ENCODE results near the gene SYT12. TPM values are rescaled to one million over a fixed set of nuclear protein-coding genes. Genes with fewer than 3 reads are reported as not detected.

The SYT12 gene
- total and polyA plus RNA-seq, 2 donors (not counting 1 experiment from before 2014, with no cell fraction given): not detected

DNA sequence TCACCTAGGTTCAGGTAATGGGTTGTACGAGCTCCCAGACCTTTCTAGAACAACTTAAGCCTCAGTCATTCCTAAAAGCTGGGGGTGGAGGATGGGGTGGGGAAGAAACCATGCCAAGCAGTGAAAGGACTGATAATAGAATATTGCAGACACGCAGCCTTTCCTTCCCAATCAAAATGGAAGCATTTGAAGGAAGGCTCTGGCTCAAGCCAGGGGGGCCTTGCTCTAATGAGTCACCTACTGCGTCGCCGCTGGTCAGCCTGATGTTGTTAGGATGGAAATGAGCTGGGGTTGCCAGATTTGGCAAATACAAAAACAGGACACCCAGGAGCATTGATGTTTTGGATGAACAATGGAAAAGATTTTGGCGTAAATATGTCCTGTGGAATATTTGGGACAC lies 6.2 kb downstream of the SYT12 start:
- no peaks in the 10 kb centered on the region for H4K20me1 ChIP-seq (ENCODE audit: control insufficient read depth, insufficient read depth, low read length, poor library complexity, severe bottlenecking)
- H3K36me3 ChIP-seq (replicated peaks in 1 of 2; ENCODE audit: control extremely low read depth in 1 of 2, control insufficient read depth in 1 of 2, extremely low read depth in 1 of 2, insufficient read depth in 2 of 2, low read length in 1 of 2): no peaks in the 10 kb centered on the region
- ChIA-PET CTCF (no interaction called here), POLR2A (no interaction called here)
- no peak overlapping the region for H2AFZ ChIP-seq (ENCODE audit: insufficient read depth, low read depth, low read length, poor library complexity, severe bottlenecking)
- H3K27me3 ChIP-seq (replicated peaks in 1 of 4; ENCODE audit: control extremely low read depth in 1 of 4, control insufficient read depth in 3 of 4, insufficient read depth in 4 of 4, low read length in 3 of 4): peaks cover 0 to 81% (median 35%) of the 10 kb centered on the region in 4 experiments
- Mint-ChIP-seq H3K9me3 (ENCODE audit: insufficient read depth) (no peaks in the 10 kb centered on the region), H3K4me3 (no peak overlapping the region), H3K4me1 (peaks cover 46% of the 10 kb centered on the region), H3K27me3 (peaks cover 47% of the 10 kb centered on the region), H3K27ac (no peak overlapping the region)
- H3K4me3 ChIP-seq (ENCODE audit: control extremely low read depth in 1 of 5, extremely low read depth in 1 of 5, insufficient read depth in 1 of 5, low read depth in 2 of 5, low read length in 4 of 5): no peak overlapping the region
- DNase-seq (no peak), ATAC-seq (ENCODE audit: low read depth) (no peak)
- no peak overlapping the region for H3K4me2 ChIP-seq (replicated peaks; ENCODE audit: low read depth, low read length, poor library complexity, severe bottlenecking)
- H3K9ac ChIP-seq (ENCODE audit: low read length): no peak overlapping the region
- 86% methylated on average over 5 of the region's 6 CpGs for WGBS (ENCODE audit: insufficient coverage)
- H3K4me1 ChIP-seq (ENCODE audit: control insufficient read depth in 2 of 2, insufficient read depth in 2 of 2, low read length in 2 of 2): peaks cover 41 to 53% of the 10 kb centered on the region in 2 donors
- no peaks in the 10 kb centered on the region for H3K79me2 ChIP-seq (ENCODE audit: control insufficient read depth, insufficient read depth, low read length)
- no peak for TF ChIP-seq EZH2 (IDR thresholded peaks at IDR 0.05; ENCODE audit: borderline replicate concordance, insufficient read depth, low read depth, low read length, poor library complexity, severe bottlenecking)
- TF ChIP-seq, protein P1, sequence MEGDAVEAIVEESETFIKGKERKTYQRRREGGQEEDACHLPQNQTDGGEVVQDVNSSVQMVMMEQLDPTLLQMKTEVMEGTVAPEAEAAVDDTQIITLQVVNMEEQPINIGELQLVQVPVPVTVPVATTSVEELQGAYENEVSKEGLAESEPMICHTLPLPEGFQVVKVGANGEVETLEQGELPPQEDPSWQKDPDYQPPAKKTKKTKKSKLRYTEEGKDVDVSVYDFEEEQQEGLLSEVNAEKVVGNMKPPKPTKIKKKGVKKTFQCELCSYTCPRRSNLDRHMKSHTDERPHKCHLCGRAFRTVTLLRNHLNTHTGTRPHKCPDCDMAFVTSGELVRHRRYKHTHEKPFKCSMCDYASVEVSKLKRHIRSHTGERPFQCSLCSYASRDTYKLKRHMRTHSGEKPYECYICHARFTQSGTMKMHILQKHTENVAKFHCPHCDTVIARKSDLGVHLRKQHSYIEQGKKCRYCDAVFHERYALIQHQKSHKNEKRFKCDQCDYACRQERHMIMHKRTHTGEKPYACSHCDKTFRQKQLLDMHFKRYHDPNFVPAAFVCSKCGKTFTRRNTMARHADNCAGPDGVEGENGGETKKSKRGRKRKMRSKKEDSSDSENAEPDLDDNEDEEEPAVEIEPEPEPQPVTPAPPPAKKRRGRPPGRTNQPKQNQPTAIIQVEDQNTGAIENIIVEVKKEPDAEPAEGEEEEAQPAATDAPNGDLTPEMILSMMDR (IDR thresholded peaks at IDR 0.05): no peak
- peaks cover 0 to 3% (median 0%) of the 10 kb centered on the region in 3 donors for H3K9me3 ChIP-seq (ENCODE audit: control extremely low read depth in 1 of 3, control insufficient read depth in 2 of 3, insufficient read depth in 1 of 3, low read length in 2 of 3)
- H3K27ac ChIP-seq (ENCODE audit: low read length in 2 of 2): no peak overlapping the region
- intact Hi-C loops (cut with micrococcal nuclease): no loop called here

DNA sequence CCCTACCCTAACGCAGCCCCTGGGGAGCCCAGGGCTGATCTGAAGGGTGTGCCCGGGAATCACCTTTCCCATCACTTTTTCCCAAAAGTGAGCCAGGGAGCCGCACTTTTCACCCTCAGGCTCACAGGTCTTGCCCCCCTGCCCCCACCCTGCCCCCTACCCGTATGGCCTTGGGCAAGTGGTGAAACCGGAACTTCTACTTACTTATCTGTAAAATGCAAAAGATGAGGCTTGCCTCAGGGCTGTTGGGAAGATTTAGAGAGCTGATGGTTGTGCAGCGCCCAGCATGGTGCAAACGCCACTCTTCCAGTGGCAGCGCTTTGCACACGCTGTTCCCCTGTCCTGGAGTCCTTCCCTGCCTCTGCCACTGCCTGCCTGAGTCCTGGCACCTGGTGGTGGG lies 8.0 kb downstream of the SYT12 start:
- TF ChIP-seq, protein P1 (IDR thresholded peaks at IDR 0.05): no peak
- no peak for TF ChIP-seq EZH2 (IDR thresholded peaks at IDR 0.05; ENCODE audit: borderline replicate concordance, insufficient read depth, low read depth, low read length, poor library complexity, severe bottlenecking)
- Histone ChIP-seq H3K4me3 (ENCODE audit: control extremely low read depth in 1 of 5, extremely low read depth in 1 of 5, insufficient read depth in 1 of 5, low read depth in 2 of 5, low read length in 4 of 5) (no peak overlapping the region), H3K27ac (ENCODE audit: low read length in 2 of 2) (no peak overlapping the region), H3K9me3 (ENCODE audit: control extremely low read depth in 1 of 3, control insufficient read depth in 2 of 3, insufficient read depth in 1 of 3, low read length in 2 of 3) (no peaks in the 10 kb centered on the region), H3K79me2 (ENCODE audit: control insufficient read depth, insufficient read depth, low read length) (no peaks in the 10 kb centered on the region), H3K4me2 (replicated peaks; ENCODE audit: low read depth, low read length, poor library complexity, severe bottlenecking) (peak overlapping the region; percentile 18), H3K9ac (ENCODE audit: low read length) (no peak overlapping the region), H3K4me1 (ENCODE audit: control insufficient read depth in 2 of 2, insufficient read depth in 2 of 2, low read length in 2 of 2) (peaks cover 27 to 40% of the 10 kb centered on the region in 2 donors), H4K20me1 (ENCODE audit: control insufficient read depth, insufficient read depth, low read length, poor library complexity, severe bottlenecking) (no peaks in the 10 kb centered on the region), H3K36me3 (replicated peaks in 1 of 2; ENCODE audit: control extremely low read depth in 1 of 2, control insufficient read depth in 1 of 2, extremely low read depth in 1 of 2, insufficient read depth in 2 of 2, low read length in 1 of 2) (no peaks in the 10 kb centered on the region), H3K27me3 (replicated peaks in 1 of 4; ENCODE audit: control extremely low read depth in 1 of 4, control insufficient read depth in 3 of 4, insufficient read depth in 4 of 4, low read length in 3 of 4) (peaks cover 0 to 68% (median 26%) of the 10 kb centered on the region in 4 experiments), H2AFZ (ENCODE audit: insufficient read depth, low read depth, low read length, poor library complexity, severe bottlenecking) (no peak overlapping the region)
- Mint-ChIP-seq H3K4me1 (peaks cover 31% of the 10 kb centered on the region), H3K4me3 (no peak overlapping the region), H3K27me3 (peaks cover 45% of the 10 kb centered on the region), H3K27ac (no peak overlapping the region), H3K9me3 (ENCODE audit: insufficient read depth) (no peaks in the 10 kb centered on the region)
- ATAC-seq (ENCODE audit: low read depth) (no peak), DNase-seq (no peak)
- intact Hi-C loops (cut with micrococcal nuclease): no loop called here
- CTCF ChIA-PET: interaction anchor here (0.7 kb wide), 1 partner anchor 22 kb away, joined by 3 read pairs; no protein-coding TSS in a partner anchor
- 37% methylated on average over 7 of the region's 9 CpGs for WGBS (ENCODE audit: insufficient coverage)
- POLR2A ChIA-PET: no interaction called here

All from B cell (primary cell).